HG03159 (cell line): Measurements from ENCODE around the gene CCDC34.
A peak's percentile ranks its signal among the peaks of the same experiment; 100 is the strongest.

Source experiments
- ATAC-seq: cut with Tn5 transposase; IDR thresholded peaks from one replicate; pipeline ENCODE4 v1.9.1; 2021; ENCODE audit warnings: mild to moderate bottlenecking, moderate library complexity; ENCODE audit not compliant: unreplicated experiment

CCDC34 gene

GRCh38 chr11:27362749-27363575, at the start of gene CCDC34:
TSS of gene CCDC34 (minus strand) at chr11:27363215. CDS start at chr11:27363194, 21 bp downstream.
- peak; percentile 99 for ATAC-seq

- ATAC-seq = no peak
Observed at GRCh38 chr11:27412192-27412691, 49.2 kb upstream of the CCDC34 start.

- no peak for ATAC-seq
Observed at GRCh38 chr11:27411328-27411727, 48.3 kb upstream of the CCDC34 start.

- no peak for ATAC-seq
Observed at GRCh38 chr11:27410272-27410671, 47.3 kb upstream of the CCDC34 start.

- no peak for ATAC-seq
Observed at GRCh38 chr11:27409742-27410141, 46.7 kb upstream of the CCDC34 start.

- no peak for ATAC-seq
Observed at GRCh38 chr11:27409049-27409448, 46.0 kb upstream of the CCDC34 start.

- ATAC-seq = no peak
Observed at GRCh38 chr11:27408246-27408800, 45.3 kb upstream of the CCDC34 start.

GRCh38 chr11:27406498-27407354, 43.7 kb upstream of the CCDC34 start:
- ATAC-seq = no peak

- no peak for ATAC-seq
Observed at GRCh38 chr11:27405134-27405533, 42.1 kb upstream of the CCDC34 start.

GRCh38 chr11:27404427-27404826, 41.4 kb upstream of the CCDC34 start:
- no peak for ATAC-seq

GRCh38 chr11:27403195-27403594, 40.2 kb upstream of the CCDC34 start:
- no peak for ATAC-seq

- ATAC-seq = no peak
Observed at GRCh38 chr11:27402450-27402849, 39.4 kb upstream of the CCDC34 start.

- ATAC-seq = no peak
Observed at GRCh38 chr11:27401833-27402316, 38.9 kb upstream of the CCDC34 start.

- ATAC-seq = no peak
Observed at GRCh38 chr11:27401280-27401832, 38.3 kb upstream of the CCDC34 start.

GRCh38 chr11:27398400-27398770, 35.4 kb upstream of the CCDC34 start:
- ATAC-seq = no peak

GRCh38 chr11:27397624-27398399, 34.8 kb upstream of the CCDC34 start:
- ATAC-seq = no peak

GRCh38 chr11:27396259-27396839, 33.3 kb upstream of the CCDC34 start:
- ATAC-seq = no peak

- ATAC-seq = no peak
Observed at GRCh38 chr11:27395556-27396258, 32.7 kb upstream of the CCDC34 start.

GRCh38 chr11:27394781-27395228, 31.8 kb upstream of the CCDC34 start:
- no peak for ATAC-seq
